GM18498 (cell line): Measurements from ENCODE around the gene HFE.

Experiments used
- ATAC-seq: cut with Tn5 transposase; IDR thresholded peaks from one replicate; pipeline ENCODE4 v1.9.1; 2021; ENCODE audit warnings: mild to moderate bottlenecking, moderate library complexity; ENCODE audit not compliant: unreplicated experiment

The HFE gene

GRCh38 chr6:26130581-26131249 is 43.5 kb downstream of the HFE start:
- ATAC-seq, result no peak

GRCh38 chr6:26131618-26132017 is 44.4 kb downstream of the HFE start:
- no peak for ATAC-seq

- no peak for ATAC-seq
Measured at GRCh38 chr6:26133730-26134129, 46.5 kb downstream of the HFE start.

- ATAC-seq, result no peak
Measured at GRCh38 chr6:26136321-26136720, 49.1 kb downstream of the HFE start.

DNA sequence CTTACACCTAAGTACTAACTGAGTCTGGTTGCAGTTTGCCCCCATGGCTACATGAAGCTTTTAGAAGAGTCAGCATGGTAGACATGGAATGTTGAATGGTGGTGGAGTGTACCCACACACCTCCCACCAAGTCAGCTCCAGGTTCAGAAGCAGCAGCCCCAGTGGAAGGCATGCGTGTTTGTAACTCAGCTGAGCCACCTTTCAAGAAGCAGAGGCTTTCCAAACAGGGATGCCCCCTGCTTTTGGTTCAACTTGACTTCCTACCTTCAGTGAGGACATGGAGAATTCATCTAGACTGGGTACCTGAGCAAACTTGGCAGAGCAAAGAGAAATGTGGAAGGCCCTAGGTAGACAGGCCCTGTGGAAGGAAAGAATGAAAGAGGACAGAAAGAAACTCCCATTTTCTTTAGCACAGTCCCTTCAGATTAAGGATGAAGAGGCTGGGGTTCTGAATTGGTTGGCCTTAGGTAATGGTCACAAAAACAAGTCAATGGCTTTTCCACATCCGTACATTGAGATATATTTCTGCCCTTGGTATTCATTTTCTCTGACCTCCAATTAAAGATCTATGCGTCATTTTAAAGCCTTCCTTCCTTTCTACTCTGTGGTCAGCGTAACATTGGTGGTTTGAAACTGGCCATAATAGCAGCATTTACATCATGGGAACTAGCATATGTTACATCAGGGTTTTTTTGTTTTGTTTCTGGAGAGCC is 53.2 kb downstream of the HFE start:
- no peak for ATAC-seq

DNA sequence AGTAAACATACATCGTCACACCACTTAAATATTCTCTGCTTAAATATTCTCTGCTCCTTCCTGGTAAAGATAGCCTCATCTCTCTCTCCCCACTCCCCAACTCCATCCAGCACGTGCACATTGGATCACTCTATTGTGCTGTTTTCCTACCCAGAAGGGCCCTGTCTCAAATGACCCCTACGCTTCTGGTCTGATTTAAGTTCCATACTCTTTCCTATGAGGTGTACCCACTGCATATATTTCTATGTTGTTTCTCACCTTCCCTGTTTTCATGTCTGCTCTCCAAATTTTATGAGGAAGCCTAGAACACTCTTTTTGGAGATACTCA is 53.7 kb downstream of the HFE start:
- no peak for ATAC-seq

GRCh38 chr6:26141378-26141904 is 54.2 kb downstream of the HFE start:
- no peak for ATAC-seq

GRCh38 chr6:26142026-26142425 is 54.8 kb downstream of the HFE start:
- ATAC-seq, result no peak
